ENCODE measurements around the gene GNG5. TPM values are rescaled to one million over a fixed set of nuclear protein-coding genes. Genes with fewer than 3 reads are reported as not detected.

GNG5 gene
- total RNA-seq, 1 experiment from 2014 or later = 115 TPM

DNA sequence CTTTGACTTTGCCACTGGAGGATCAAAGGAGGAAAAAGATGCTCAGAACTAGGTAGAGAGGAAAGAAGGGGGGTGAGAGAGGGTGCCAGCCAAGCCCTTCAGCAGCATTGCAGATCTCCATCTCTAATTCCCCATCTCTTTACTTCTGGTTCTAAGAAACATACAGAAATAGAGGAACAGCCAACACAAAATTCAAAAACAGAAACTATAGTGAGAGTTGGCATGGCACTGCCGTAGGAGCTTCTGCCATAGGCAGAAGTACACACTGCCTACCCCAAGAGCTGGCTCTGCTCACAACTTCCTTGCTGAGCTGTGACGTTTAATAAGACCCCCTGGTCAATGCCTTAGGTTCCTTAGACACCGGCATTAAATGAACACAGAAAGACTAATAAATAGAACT, 53.9 kb downstream of the GNG5 start:
- Histone ChIP-seq H3K27ac (ENCODE audit: insufficient read length, low read depth, low read length) (no peak overlapping the region), H3K18ac (ENCODE audit: insufficient read length, low read depth, low read length) (no peak overlapping the region), H2BK5ac (ENCODE audit: insufficient read length, low read length) (no peak overlapping the region), H4K5ac (ENCODE audit: insufficient read length, low read depth, low read length) (no peak overlapping the region), H3K4me2 (ENCODE audit: insufficient read depth, insufficient read length, low read length) (no peak overlapping the region), H3K23me2 (ENCODE audit: insufficient read length, low read depth, low read length, poor library complexity, severe bottlenecking) (no peaks in the 10 kb centered on the region), H3K23ac (ENCODE audit: insufficient read length, low read depth, low read length) (no peak overlapping the region), H3K4ac (ENCODE audit: low read depth, low read length) (no peak overlapping the region), H2AFZ (ENCODE audit: low read length) (no peak overlapping the region), H2BK20ac (ENCODE audit: low read depth, low read length, poor library complexity, severe bottlenecking) (no peak overlapping the region), H3T11ph (ENCODE audit: low read length) (no peak overlapping the region), H4K8ac (replicated peaks; ENCODE audit: insufficient read length, low read depth, low read length) (no peak overlapping the region), H2BK12ac (ENCODE audit: insufficient read length, low read depth, low read length) (no peak overlapping the region), H2AK5ac (ENCODE audit: insufficient read length, low read length) (no peak overlapping the region), H3K27me3 (ENCODE audit: insufficient read depth, low read length) (no peaks in the 10 kb centered on the region), H2BK15ac (ENCODE audit: low read depth, low read length) (no peak overlapping the region), H2BK120ac (ENCODE audit: low read depth, low read length, poor library complexity, severe bottlenecking) (no peak overlapping the region), H3K9ac (ENCODE audit: extremely low read depth, insufficient read length, low read length) (no peak overlapping the region), H3K14ac (ENCODE audit: insufficient read depth, low read length) (no peak overlapping the region), H3K79me1 (ENCODE audit: insufficient read depth, low read depth, low read length, poor library complexity, severe bottlenecking) (no peaks in the 10 kb centered on the region), H4K91ac (ENCODE audit: insufficient read length, low read depth, low read length) (no peak overlapping the region), H3K4me1 (ENCODE audit: insufficient read depth, low read length) (no peaks in the 10 kb centered on the region), H3K79me2 (ENCODE audit: insufficient read depth, low read length) (no peaks in the 10 kb centered on the region), H3K56ac (ENCODE audit: insufficient read length, low read depth, low read length) (no peak overlapping the region), H4K20me1 (ENCODE audit: control insufficient read depth, insufficient read depth, insufficient read length) (no peaks in the 10 kb centered on the region), H3K9me3 (ENCODE audit: control insufficient read depth, low read depth, low read length) (no peaks in the 10 kb centered on the region)
- H3K27ac Mint-ChIP-seq = no peak overlapping the region
- no peak for DNase-seq
- no peak overlapping the region for H3K4me3 Mint-ChIP-seq
- H3K9me3 Mint-ChIP-seq = peaks cover 0 to 7% of the 10 kb centered on the region in 2 experiments; a peak in 2 of 5 replicates
- TF ChIP-seq CTCF (conservative IDR thresholded peaks at IDR 0.05) = no peak
- H3K36me3 Mint-ChIP-seq (ENCODE audit: insufficient read depth in 1 of 3, low read depth in 3 of 3) = no peaks in the 10 kb centered on the region
- H3K4me1 Mint-ChIP-seq = no peaks in the 10 kb centered on the region
- peaks cover 21% of the 10 kb centered on the region for H3K27me3 Mint-ChIP-seq (ENCODE audit: low read depth)
- no CpG with 5 or more reads among the region's 3 CpGs for WGBS (ENCODE audit: extremely low coverage, insufficient read length, low lambda C conversion rate)
